Panc1 (cell line): ENCODE data around the gene GULP1. TPM values are rescaled to one million over a fixed set of nuclear protein-coding genes. Genes with fewer than 3 reads are reported as not detected.
A peak's percentile ranks its signal among the peaks of the same experiment; 100 is the strongest.

ENCODE experiments used
- ATAC-seq: fragments of 200-7000 bp; cut with Tn5 transposase; 2 replicates; pipeline ENCODE4 v1.9.1; 2020; ENCODE audit warnings: mild to moderate bottlenecking, moderate library complexity
- BruUV-seq: library from RNA; stranded (reverse); fragments of 400-500 nt; replicated peaks from 2 replicates; lab custom pipeline; 2021; lab: Mats Ljungman, UMichigan
- CTCF ChIA-PET: fragments of 300-600 bp; sonication (Branson Sonifier 250); formaldehyde crosslinking; loops from one replicate; lab custom pipeline; 2022; ENCODE audit warnings: antibody characterized with exemption; lab: Charles Lee
- POLR2A ChIA-PET: fragments of 300-600 bp; sonication (Branson Sonifier 250); formaldehyde crosslinking; loops from one replicate; lab custom pipeline; 2022; ENCODE audit warnings: antibody characterized with exemption; lab: Charles Lee
- DNase-seq: peaks from one replicate; pipeline ENCODE4 v3.0.0-alpha.2; 2010; ENCODE audit warnings: low read depth, low spot score
- H3K27ac ChIP-seq: 2 replicates; pipeline ENCODE4 v1.5.1; 2011; ENCODE audit warnings: mild to moderate bottlenecking, low read length, inconsistent platforms
- H3K27me3 ChIP-seq: fragments of 200-500 bp; sonication (Bioruptor generic); 2 replicates; pipeline ENCODE4 v1.6.0; 2014; ENCODE audit warnings: low read length, inconsistent platforms; ENCODE audit not compliant: control insufficient read depth, insufficient read depth
- H3K36me3 ChIP-seq: fragments of 200-500 bp; sonication (Bioruptor generic); 2 replicates; pipeline ENCODE4 v1.5.1; 2014; ENCODE audit warnings: inconsistent platforms, mild to moderate bottlenecking, low read length, moderate library complexity; ENCODE audit not compliant: control insufficient read depth, insufficient read depth
- H3K4me1 ChIP-seq: 2 replicates; pipeline ENCODE4 v1.5.1; 2011; ENCODE audit warnings: inconsistent platforms, mild to moderate bottlenecking, low read length, moderate library complexity; ENCODE audit not compliant: control insufficient read depth, insufficient read depth
- H3K4me3 ChIP-seq, 2 experiments: 2 replicates each; pipeline ENCODE4 v1.5.1; 2011 to 2012; ENCODE audit warnings: low read depth in 2 of 2, low read length in 2 of 2, mild to moderate bottlenecking in 2 of 2, inconsistent platforms in 1 of 2, moderate library complexity in 1 of 2
- H3K9me3 ChIP-seq: fragments of 200-500 bp; sonication (Bioruptor generic); 2 replicates; pipeline ENCODE4 v1.5.1; 2014; ENCODE audit warnings: low read depth, mild to moderate bottlenecking, inconsistent platforms, low read length, moderate library complexity; ENCODE audit not compliant: control insufficient read depth, insufficient read depth
- POLR2AphosphoS5 ChIP-seq: IDR thresholded peaks from 2 replicates; pipeline ENCODE4 v1.6.1; 2012; ENCODE audit warnings: mild to moderate bottlenecking, low read depth, low read length, moderate library complexity
- SIN3A ChIP-seq: IDR thresholded peaks from 2 replicates; pipeline ENCODE4 v1.6.1; 2012; ENCODE audit warnings: low read depth, mild to moderate bottlenecking, low read length, moderate library complexity, borderline replicate concordance; ENCODE audit not compliant: insufficient read depth
- TCF7L2 ChIP-seq: IDR thresholded peaks from 2 replicates; pipeline ENCODE4 v1.6.1; 2011; ENCODE audit warnings: mild to moderate bottlenecking, low read depth, low read length, inconsistent platforms
- in situ Hi-C: cut with HindIII; loops from 2 replicates; pipeline ENCODE4 v1.10.0; 2016; ENCODE audit warnings: low sequenced_read_pairs, low pct_unique_long_range_greater_than_20kb
- intact Hi-C: fragments of 100-400 bp; cut with micrococcal nuclease; formaldehyde crosslinking; loops from one replicate; pipeline ENCODE4 v1.10.0; 2022; ENCODE audit not compliant: unreplicated experiment
- total RNA-seq: library from RNA; stranded (reverse); gene quantifications from one replicate; pipeline ENCODE4 v1.2.1, GENCODE V29; 2021; ENCODE audit not compliant: unreplicated experiment
- TF ChIP-seq, protein P1 (sequence below): fragments of 450-650 bp; IDR thresholded peaks from 2 replicates; pipeline ENCODE4 v1.5.1; 2017; ENCODE audit warnings: mild to moderate bottlenecking
- TF ChIP-seq, protein P2 (sequence below), 2 experiments: IDR thresholded peaks; 2 replicates each; pipeline ENCODE4 v1.6.1; 2011 to 2012; ENCODE audit warnings: low read depth in 2 of 2, control low read depth in 1 of 2, low read length in 1 of 2, mild to moderate bottlenecking in 1 of 2, moderate library complexity in 1 of 2; ENCODE audit not compliant: insufficient read depth in 1 of 2

Gene GULP1
- total RNA-seq, 1 experiment from 2014 or later, result 51.5 TPM

DNA sequence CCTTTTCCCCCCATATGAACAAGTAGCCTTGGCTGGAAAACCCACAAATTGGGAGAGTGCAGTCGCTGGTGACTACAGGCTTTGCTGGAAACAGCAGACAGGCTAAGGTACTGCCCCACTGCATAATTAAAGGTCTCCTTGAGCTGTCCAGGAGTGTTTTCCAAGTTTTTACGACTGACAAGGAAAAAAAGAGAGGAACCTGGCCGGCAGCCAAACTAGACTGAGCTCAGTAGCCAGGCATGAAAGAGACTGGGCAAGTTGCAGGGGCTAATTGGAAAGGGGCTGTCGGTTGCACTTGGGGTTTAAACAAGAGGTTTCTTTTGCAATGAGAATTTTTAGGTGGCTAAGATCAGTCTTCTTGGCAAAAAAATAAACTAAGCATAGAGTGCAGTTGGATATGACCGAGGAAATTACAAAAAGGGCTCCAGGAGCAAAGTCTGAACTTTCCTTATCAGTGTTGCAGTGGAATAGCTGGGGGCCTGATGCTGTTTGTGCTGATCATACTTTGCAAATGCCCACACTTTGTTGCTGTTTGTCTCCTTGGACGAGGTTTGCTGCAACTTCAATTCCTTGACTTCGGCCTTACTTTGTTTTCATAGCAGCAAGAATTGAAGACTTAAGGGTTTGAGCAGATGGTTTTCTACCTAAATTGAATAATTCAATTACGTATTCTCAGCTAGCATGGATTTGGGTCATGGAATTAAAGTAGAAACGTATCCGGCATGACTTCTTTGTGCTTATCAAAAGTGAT, 2.1 kb downstream of the GULP1 start:
- DNase-seq (peak; percentile 46), ATAC-seq (peak; percentile 49)
- no peaks in the 10 kb centered on the region for H3K27me3 ChIP-seq
- CTCF ChIA-PET, result no interaction called here
- H3K27ac ChIP-seq, result peak overlapping the region; percentile 95
- BruUV-seq, result no TSS peak
- POLR2A ChIA-PET, result interaction anchor here (0.5 to 0.6 kb wide), 3 partner anchors 214 to 789 kb away, joined by 5 to 10 read pairs (median 5); no protein-coding TSS in a partner anchor
- peaks cover 17% of the 10 kb centered on the region; the same call in 1 of the 2 replicates for H3K9me3 ChIP-seq
- intact Hi-C loops, result loop anchor here (5.0 to 10.0 kb wide), 3 partner anchors 74 to 709 kb away; no protein-coding TSS in a partner anchor
- H3K4me1 ChIP-seq, result peaks cover 16% of the 10 kb centered on the region
- TF ChIP-seq SIN3A, result 0 out of 2 replicates have a peak, but pooled peaks have one; percentile 41
- peak; percentile 63 for TF ChIP-seq POLR2AphosphoS5
- TF ChIP-seq, protein P1, sequence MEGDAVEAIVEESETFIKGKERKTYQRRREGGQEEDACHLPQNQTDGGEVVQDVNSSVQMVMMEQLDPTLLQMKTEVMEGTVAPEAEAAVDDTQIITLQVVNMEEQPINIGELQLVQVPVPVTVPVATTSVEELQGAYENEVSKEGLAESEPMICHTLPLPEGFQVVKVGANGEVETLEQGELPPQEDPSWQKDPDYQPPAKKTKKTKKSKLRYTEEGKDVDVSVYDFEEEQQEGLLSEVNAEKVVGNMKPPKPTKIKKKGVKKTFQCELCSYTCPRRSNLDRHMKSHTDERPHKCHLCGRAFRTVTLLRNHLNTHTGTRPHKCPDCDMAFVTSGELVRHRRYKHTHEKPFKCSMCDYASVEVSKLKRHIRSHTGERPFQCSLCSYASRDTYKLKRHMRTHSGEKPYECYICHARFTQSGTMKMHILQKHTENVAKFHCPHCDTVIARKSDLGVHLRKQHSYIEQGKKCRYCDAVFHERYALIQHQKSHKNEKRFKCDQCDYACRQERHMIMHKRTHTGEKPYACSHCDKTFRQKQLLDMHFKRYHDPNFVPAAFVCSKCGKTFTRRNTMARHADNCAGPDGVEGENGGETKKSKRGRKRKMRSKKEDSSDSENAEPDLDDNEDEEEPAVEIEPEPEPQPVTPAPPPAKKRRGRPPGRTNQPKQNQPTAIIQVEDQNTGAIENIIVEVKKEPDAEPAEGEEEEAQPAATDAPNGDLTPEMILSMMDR, result no peak
- TF ChIP-seq, protein P2, sequence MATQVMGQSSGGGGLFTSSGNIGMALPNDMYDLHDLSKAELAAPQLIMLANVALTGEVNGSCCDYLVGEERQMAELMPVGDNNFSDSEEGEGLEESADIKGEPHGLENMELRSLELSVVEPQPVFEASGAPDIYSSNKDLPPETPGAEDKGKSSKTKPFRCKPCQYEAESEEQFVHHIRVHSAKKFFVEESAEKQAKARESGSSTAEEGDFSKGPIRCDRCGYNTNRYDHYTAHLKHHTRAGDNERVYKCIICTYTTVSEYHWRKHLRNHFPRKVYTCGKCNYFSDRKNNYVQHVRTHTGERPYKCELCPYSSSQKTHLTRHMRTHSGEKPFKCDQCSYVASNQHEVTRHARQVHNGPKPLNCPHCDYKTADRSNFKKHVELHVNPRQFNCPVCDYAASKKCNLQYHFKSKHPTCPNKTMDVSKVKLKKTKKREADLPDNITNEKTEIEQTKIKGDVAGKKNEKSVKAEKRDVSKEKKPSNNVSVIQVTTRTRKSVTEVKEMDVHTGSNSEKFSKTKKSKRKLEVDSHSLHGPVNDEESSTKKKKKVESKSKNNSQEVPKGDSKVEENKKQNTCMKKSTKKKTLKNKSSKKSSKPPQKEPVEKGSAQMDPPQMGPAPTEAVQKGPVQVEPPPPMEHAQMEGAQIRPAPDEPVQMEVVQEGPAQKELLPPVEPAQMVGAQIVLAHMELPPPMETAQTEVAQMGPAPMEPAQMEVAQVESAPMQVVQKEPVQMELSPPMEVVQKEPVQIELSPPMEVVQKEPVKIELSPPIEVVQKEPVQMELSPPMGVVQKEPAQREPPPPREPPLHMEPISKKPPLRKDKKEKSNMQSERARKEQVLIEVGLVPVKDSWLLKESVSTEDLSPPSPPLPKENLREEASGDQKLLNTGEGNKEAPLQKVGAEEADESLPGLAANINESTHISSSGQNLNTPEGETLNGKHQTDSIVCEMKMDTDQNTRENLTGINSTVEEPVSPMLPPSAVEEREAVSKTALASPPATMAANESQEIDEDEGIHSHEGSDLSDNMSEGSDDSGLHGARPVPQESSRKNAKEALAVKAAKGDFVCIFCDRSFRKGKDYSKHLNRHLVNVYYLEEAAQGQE (IDR thresholded peaks at IDR 0.05; ENCODE audit: insufficient read depth in 1 of 2, low read depth in 2 of 2, low read length in 1 of 2), result no peak; a peak in 1 of 4 replicates
- TF ChIP-seq TCF7L2, result peak; percentile 66; the same call in 1 of the 2 replicates
- no peaks in the 10 kb centered on the region; the same call in 1 of the 2 replicates for H3K36me3 ChIP-seq
- in situ Hi-C loops, result no loop called here
- peak overlapping the region; percentile 81 to 82 for H3K4me3 ChIP-seq

DNA sequence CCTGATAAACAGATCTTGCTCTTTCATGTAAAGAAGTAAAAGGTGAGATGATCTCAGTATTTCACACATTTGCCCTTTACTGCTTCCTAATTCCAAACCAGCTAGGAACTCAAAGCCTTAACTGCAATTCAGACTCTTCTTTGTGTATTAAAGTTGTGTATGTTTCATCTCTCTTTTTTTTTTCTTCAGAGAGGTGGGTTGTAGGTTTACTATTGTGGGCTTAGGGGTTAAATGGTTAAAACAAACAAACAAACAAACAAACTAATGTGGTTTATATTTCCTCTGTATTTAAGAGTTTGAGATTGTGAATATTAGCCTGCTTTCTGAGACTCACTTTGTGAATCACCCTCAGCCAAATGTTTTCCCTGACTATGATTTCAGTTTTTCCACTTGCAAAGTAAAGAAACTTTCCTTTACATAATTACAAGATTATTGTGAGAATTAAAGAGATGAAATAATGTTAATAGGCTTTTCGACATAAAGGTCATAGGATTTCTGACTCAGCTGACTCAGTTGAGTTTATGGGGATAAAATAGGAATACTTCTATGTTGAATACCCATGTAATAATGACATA, 2.8 kb downstream of the GULP1 start:
- POLR2A ChIA-PET, result interaction anchor here (0.6 kb wide), 1 partner anchor 356 kb away, joined by 10 read pairs; no protein-coding TSS in a partner anchor
- TF ChIP-seq TCF7L2 (no peak; the same call in 1 of the 2 replicates), SIN3A (no peak), POLR2AphosphoS5 (no peak)
- TF ChIP-seq, protein P1, result no peak
- TF ChIP-seq, protein P2 (IDR thresholded peaks at IDR 0.05; ENCODE audit: insufficient read depth in 1 of 2, low read depth in 2 of 2, low read length in 1 of 2), result no peak

More for the DNA sequence above, 2.8 kb downstream of the GULP1 start:
- Histone ChIP-seq H3K27ac (peak overlapping the region; percentile 95), H3K4me3 (peak overlapping the region; percentile 81 to 82), H3K36me3 (no peaks in the 10 kb centered on the region; the same call in 1 of the 2 replicates), H3K4me1 (peaks cover 19% of the 10 kb centered on the region), H3K27me3 (no peaks in the 10 kb centered on the region), H3K9me3 (peaks cover 19% of the 10 kb centered on the region; the same call in 1 of the 2 replicates)
- ATAC-seq (no peak), DNase-seq (no peak)
- no TSS peak for BruUV-seq
- intact Hi-C loops, result loop anchor here (5.0 to 10.0 kb wide), 3 partner anchors 73 to 710 kb away; no protein-coding TSS in a partner anchor
- CTCF ChIA-PET, result interaction anchor here (0.6 kb wide), 1 partner anchor 1432 kb away, joined by 3 read pairs; no protein-coding TSS in a partner anchor
- in situ Hi-C loops, result no loop called here
